CD4-positive, alpha-beta T cell (primary cell): Measurements from ENCODE around the gene CCDC186. TPM values are rescaled to one million over a fixed set of nuclear protein-coding genes. Genes with fewer than 3 reads are reported as not detected.

ENCODE experiments used
- ATAC-seq: fragments of 200-7000 bp; cut with Tn5 transposase; one replicate; pipeline ENCODE4 v1.10.0; 2022; ENCODE audit warnings: mild to moderate bottlenecking; ENCODE audit not compliant: poor library complexity
- CTCF ChIA-PET: fragments of 350-600 bp; sonication (Branson Sonifier 250); formaldehyde crosslinking; loops from one replicate; lab custom pipeline; 2021; ENCODE audit warnings: antibody characterized with exemption, inconsistent platforms; lab: Charles Lee
- POLR2A ChIA-PET: fragments of 350-600 bp; sonication (Branson Sonifier 250); formaldehyde crosslinking; loops from one replicate; lab custom pipeline; 2021; ENCODE audit warnings: antibody characterized with exemption, inconsistent platforms; lab: Charles Lee
- DNase-seq, 14 experiments: peaks; one replicate each; pipeline ENCODE4 v3.0.0-alpha.2; 2013 to 2020; ENCODE audit warnings: mixed read lengths in 2 of 14
- H3K27ac ChIP-seq, 2 donors: one replicate each; pipeline versions ENCODE4 v1.5.1 to v1.7.0; 2013; ENCODE audit warnings: low read length in 2 of 2, low read depth in 1 of 2, mild to moderate bottlenecking in 1 of 2
- H3K27me3 ChIP-seq, 2 experiments: 1 replicate in 1 of 2; 2 replicates in 1 of 2; pipeline versions ENCODE4 v1.6.1 to v1.7.0; 2013; ENCODE audit warnings: low read length in 2 of 2, control low read depth in 1 of 2, mild to moderate bottlenecking in 1 of 2, moderate library complexity in 1 of 2; ENCODE audit not compliant: insufficient read depth in 2 of 2, control insufficient read depth in 1 of 2
- H3K36me3 ChIP-seq: one replicate; pipeline ENCODE4 v1.6.1; 2013; ENCODE audit warnings: low read length, control low read depth; ENCODE audit not compliant: insufficient read depth
- H3K4me1 ChIP-seq: one replicate; pipeline ENCODE4 v1.6.1; 2013; ENCODE audit warnings: low read length, control low read depth; ENCODE audit not compliant: insufficient read depth
- H3K4me3 ChIP-seq: one replicate; pipeline ENCODE4 v1.5.1; 2013; ENCODE audit warnings: mild to moderate bottlenecking, low read length, moderate library complexity
- H3K9me3 ChIP-seq, 2 experiments: 1 replicate in 1 of 2; 2 replicates in 1 of 2; pipeline versions ENCODE4 v1.6.1 to v1.7.0; 2013; ENCODE audit warnings: low read length in 2 of 2, mild to moderate bottlenecking in 2 of 2, control low read depth in 1 of 2, moderate library complexity in 1 of 2; ENCODE audit not compliant: control insufficient read depth in 1 of 2, insufficient read depth in 1 of 2
- H3K27ac Mint-ChIP-seq: one replicate; pipeline ENCODE4 v1.8.0; 2020; ENCODE audit warnings: mixed read lengths
- H3K27me3 Mint-ChIP-seq: one replicate; pipeline ENCODE4 v1.8.0; 2021; ENCODE audit warnings: mixed read lengths
- H3K36me3 Mint-ChIP-seq: one replicate; pipeline ENCODE4 v1.8.0; 2021; ENCODE audit warnings: low read depth, mixed read lengths
- H3K4me1 Mint-ChIP-seq: one replicate; pipeline ENCODE4 v1.8.0; 2021; ENCODE audit warnings: low read depth, mixed read lengths
- H3K4me3 Mint-ChIP-seq: one replicate; pipeline ENCODE4 v1.8.0; 2020; ENCODE audit warnings: mild to moderate bottlenecking, mixed read lengths
- H3K9me3 Mint-ChIP-seq: one replicate; pipeline ENCODE4 v1.8.0; 2020; ENCODE audit warnings: mixed read lengths
- CTCF ChIP-seq: fragments of 200-600 bp; IDR thresholded peaks from one replicate; pipeline ENCODE4 v1.8.0; 2022; ENCODE audit warnings: antibody characterized with exemption, mild to moderate bottlenecking
- intact Hi-C, 2 experiments: fragments of 100-400 bp; cut with DNase I in 1 of 2; cut with micrococcal nuclease in 1 of 2; formaldehyde crosslinking; loops; one replicate each; pipeline versions ENCODE4 v1.15.1 to v1.9.0; 2023 to 2025; cut with DNase I, micrococcal nuclease
- total RNA-seq, 174 experiments: library from RNA in 2 of 174; stranded (reverse) in 2 of 174; gene quantifications; one replicate each; pipeline ENCODE4 v1.2.3 and lab custom pipeline; 2021 to 2026

CCDC186 gene
- total RNA-seq, 2 experiments from 2014 or later: 55.0 to 55.9 TPM

- intact Hi-C loops: no loop called here
- H3K27ac Mint-ChIP-seq: no peak overlapping the region
- no peak overlapping the region for H3K4me3 Mint-ChIP-seq
- no peak overlapping the region for H3K27ac ChIP-seq
- no peak for TF ChIP-seq CTCF
- peaks cover 0 to 4% of the 10 kb centered on the region in 2 experiments for H3K9me3 ChIP-seq
- peaks cover 2% of the 10 kb centered on the region for H3K4me1 ChIP-seq
- peaks cover 7% of the 10 kb centered on the region for H3K9me3 Mint-ChIP-seq
- H3K4me1 Mint-ChIP-seq: peaks cover 68% of the 10 kb centered on the region
- H3K36me3 Mint-ChIP-seq: peaks cover 66% of the 10 kb centered on the region
- H3K27me3 Mint-ChIP-seq: no peaks in the 10 kb centered on the region
- H3K4me3 ChIP-seq: no peak overlapping the region
- DNase-seq: no peak
- CTCF ChIA-PET: no interaction called here
- H3K36me3 ChIP-seq: peaks cover 12% of the 10 kb centered on the region
- no peak for ATAC-seq
- POLR2A ChIA-PET: interaction anchor here (0.9 kb wide), 1 partner anchor 8 kb away, joined by 3 read pairs; the partner anchor contains the start of gene CCDC186
- no peaks in the 10 kb centered on the region for H3K27me3 ChIP-seq
Measured at GRCh38 chr10:114166043-114166442, 8.0 kb downstream of the CCDC186 start.

GRCh38 chr10:114163062-114163461 is 10.9 kb downstream of the CCDC186 start:
- H3K36me3 Mint-ChIP-seq: peaks cover 67% of the 10 kb centered on the region
- ChIA-PET POLR2A (no interaction called here), CTCF (no interaction called here)
- Histone ChIP-seq H3K27me3 (no peaks in the 10 kb centered on the region), H3K4me3 (no peak overlapping the region), H3K27ac (no peak overlapping the region), H3K36me3 (peaks cover 11% of the 10 kb centered on the region), H3K4me1 (no peaks in the 10 kb centered on the region), H3K9me3 (no peaks in the 10 kb centered on the region)
- TF ChIP-seq CTCF: no peak
- H3K4me3 Mint-ChIP-seq: no peak overlapping the region
- no peak overlapping the region for H3K27ac Mint-ChIP-seq
- intact Hi-C loops: no loop called here
- H3K9me3 Mint-ChIP-seq: no peaks in the 10 kb centered on the region
- no peak for DNase-seq
- peaks cover 50% of the 10 kb centered on the region for H3K4me1 Mint-ChIP-seq
- ATAC-seq: no peak
- no peaks in the 10 kb centered on the region for H3K27me3 Mint-ChIP-seq

GRCh38 chr10:114157912-114158311 is 16.1 kb downstream of the CCDC186 start:
- no peak overlapping the region for H3K4me3 ChIP-seq
- Mint-ChIP-seq H3K4me3 (no peak overlapping the region), H3K27ac (no peak overlapping the region), H3K27me3 (no peaks in the 10 kb centered on the region), H3K9me3 (no peaks in the 10 kb centered on the region), H3K36me3 (peaks cover 80% of the 10 kb centered on the region), H3K4me1 (peaks cover 20% of the 10 kb centered on the region)
- no peaks in the 10 kb centered on the region for H3K9me3 ChIP-seq
- DNase-seq (no peak), ATAC-seq (no peak)
- no peak for TF ChIP-seq CTCF
- intact Hi-C loops: no loop called here
- H3K36me3 ChIP-seq: peaks cover 27% of the 10 kb centered on the region
- ChIA-PET CTCF (no interaction called here), POLR2A (interaction anchor here (0.6 kb wide), 1 partner anchor 944 kb away, joined by 3 read pairs; no protein-coding TSS in a partner anchor)
- H3K27me3 ChIP-seq: no peaks in the 10 kb centered on the region
- H3K4me1 ChIP-seq: no peaks in the 10 kb centered on the region
- no peak overlapping the region for H3K27ac ChIP-seq
